Erythroblast (primary cell): Measurements from ENCODE around the gene EVC2.

Experiments
- GATA1 ChIP-seq: IDR thresholded peaks from 2 replicates; pipeline ENCODE4 v1.6.1; 2011; ENCODE audit warnings: low read depth, mild to moderate bottlenecking, control low read depth, low read length, moderate library complexity
- POLR2A ChIP-seq: IDR thresholded peaks from 2 replicates; pipeline ENCODE4 v1.6.1; 2011; ENCODE audit warnings: mild to moderate bottlenecking, low read length

DNA sequence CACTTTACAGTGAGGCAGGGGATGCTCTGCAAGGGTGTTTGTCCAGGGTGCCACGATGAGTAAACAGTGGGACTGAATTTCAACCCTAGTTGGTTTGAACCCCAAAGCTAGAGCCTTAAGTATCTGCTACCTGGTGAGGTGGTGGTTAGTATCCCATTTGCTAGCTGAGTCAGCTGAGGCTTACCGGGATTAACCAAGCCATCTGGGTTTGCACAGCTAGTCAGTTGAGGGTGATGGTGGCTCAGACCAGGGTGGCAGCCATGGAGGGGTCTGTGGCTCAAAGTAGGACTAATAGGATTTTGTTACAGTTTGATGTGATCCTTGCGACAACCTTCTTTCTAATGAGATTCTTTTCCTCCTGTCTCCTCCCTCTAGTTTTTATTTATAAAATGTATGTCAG lies 4.6 kb upstream of the EVC2 start:
- TF ChIP-seq POLR2A (no peak), GATA1 (no peak)
